Activated T-helper 1 cell treated with anti-CD3 and anti-CD28 coated beads, Interleukin-12 subunit alpha, Interleukin-12 subunit beta, Interleukin-2, Interleukin-4 antibody, amounts not matched to agents 30 ng/mL and 10 ng/mL and 1 ng/mL, durations not matched to agents 14 hours and 24 hours and 36 hours (primary cell): ENCODE data around the gene NPIPA1. TPM values are rescaled to one million over a fixed set of nuclear protein-coding genes. Genes with fewer than 3 reads are reported as not detected.
"Not testable (repeated sequence)": the region's sequence is repeated elsewhere in the genome, so short reads cannot be mapped to it uniquely, and the experiment has no call there.

Experiments used
- DNase-seq: peaks from one replicate; pipeline ENCODE4 v3.0.0; 2021; ENCODE audit warnings: low spot score
- H3K27ac Mint-ChIP-seq: one replicate; pipeline ENCODE4 v1.8.0; 2021; ENCODE audit warnings: mild to moderate bottlenecking, mixed read lengths
- H3K27me3 Mint-ChIP-seq: one replicate; pipeline ENCODE4 v1.8.0; 2022; ENCODE audit warnings: mild to moderate bottlenecking, moderate library complexity, mixed read lengths; ENCODE audit not compliant: insufficient read depth
- H3K36me3 Mint-ChIP-seq: one replicate; pipeline ENCODE4 v1.8.0; 2021; ENCODE audit warnings: low read depth, mixed read lengths
- H3K4me1 Mint-ChIP-seq: one replicate; pipeline ENCODE4 v1.8.0; 2021; ENCODE audit warnings: low read depth, mixed read lengths
- H3K4me3 Mint-ChIP-seq: one replicate; pipeline ENCODE4 v1.8.0; 2021; ENCODE audit warnings: mild to moderate bottlenecking, moderate library complexity, mixed read lengths
- H3K9me3 Mint-ChIP-seq: one replicate; pipeline ENCODE4 v1.8.0; 2021; ENCODE audit warnings: mixed read lengths
- intact Hi-C: fragments of 100-400 bp; cut with micrococcal nuclease; formaldehyde crosslinking; loops from one replicate; pipeline ENCODE4 v1.15.1; 2024
- total RNA-seq: library from RNA; stranded (reverse); gene quantifications from 2 replicates; pipeline ENCODE4 v1.2.3, GENCODE V29; 2022

Gene NPIPA1
- total RNA-seq, 1 donor from 2014 or later, result 105 TPM

GRCh38 chr16:14955546-14956231, 18.4 kb downstream of the NPIPA1 start:
- Mint-ChIP-seq H3K4me3 (no peak overlapping the region), H3K36me3 (no peaks in the 10 kb centered on the region), H3K27ac (no peak overlapping the region), H3K9me3 (no peaks in the 10 kb centered on the region), H3K27me3 (peaks cover 8% of the 10 kb centered on the region), H3K4me1 (no peaks in the 10 kb centered on the region)
- intact Hi-C loops, result no loop called here
- DNase-seq, result no peak

GRCh38 chr16:14957576-14958322, 20.5 kb downstream of the NPIPA1 start:
- intact Hi-C loops, result no loop called here
- no peak overlapping the region for H3K4me3 Mint-ChIP-seq
- H3K4me1 Mint-ChIP-seq, result no peaks in the 10 kb centered on the region

GRCh38 chr16:14958323-14958600, 21.0 kb downstream of the NPIPA1 start:
- DNase-seq, result no peak

More at GRCh38 chr16:14957576-14958322, 20.5 kb downstream of the NPIPA1 start:
- Mint-ChIP-seq H3K36me3 (no peaks in the 10 kb centered on the region), H3K9me3 (no peaks in the 10 kb centered on the region), H3K27me3 (peaks cover 9% of the 10 kb centered on the region), H3K27ac (no peak overlapping the region)
- no peak for DNase-seq

GRCh38 chr16:14958970-14959369, 21.7 kb downstream of the NPIPA1 start:
- H3K27ac Mint-ChIP-seq, result no peak overlapping the region
- no peaks in the 10 kb centered on the region for H3K9me3 Mint-ChIP-seq
- DNase-seq, result no peak
- no peak overlapping the region for H3K4me3 Mint-ChIP-seq
- H3K27me3 Mint-ChIP-seq, result peaks cover 14% of the 10 kb centered on the region
- H3K4me1 Mint-ChIP-seq, result no peaks in the 10 kb centered on the region
- no peaks in the 10 kb centered on the region for H3K36me3 Mint-ChIP-seq
- intact Hi-C loops, result no loop called here

More at GRCh38 chr16:14958323-14958600, 21.0 kb downstream of the NPIPA1 start:
- no peaks in the 10 kb centered on the region for H3K36me3 Mint-ChIP-seq
- H3K4me3 Mint-ChIP-seq, result no peak overlapping the region
- no peak overlapping the region for H3K27ac Mint-ChIP-seq
- H3K9me3 Mint-ChIP-seq, result no peaks in the 10 kb centered on the region
- H3K4me1 Mint-ChIP-seq, result no peaks in the 10 kb centered on the region
- intact Hi-C loops, result no loop called here
- H3K27me3 Mint-ChIP-seq, result peaks cover 12% of the 10 kb centered on the region

GRCh38 chr16:14961405-14962186, 24.4 kb downstream of the NPIPA1 start:
- H3K4me1 Mint-ChIP-seq, result no peaks in the 10 kb centered on the region
- H3K27me3 Mint-ChIP-seq, result peaks cover 14% of the 10 kb centered on the region
- no peaks in the 10 kb centered on the region for H3K36me3 Mint-ChIP-seq
- no peak overlapping the region for H3K4me3 Mint-ChIP-seq
- H3K27ac Mint-ChIP-seq, result no peak overlapping the region
- intact Hi-C loops, result no loop called here
- H3K9me3 Mint-ChIP-seq, result no peaks in the 10 kb centered on the region
- DNase-seq, result no peak

GRCh38 chr16:14963281-14964173, 26.3 kb downstream of the NPIPA1 start:
- Mint-ChIP-seq H3K36me3 (no peaks in the 10 kb centered on the region), H3K4me1 (no peaks in the 10 kb centered on the region), H3K27ac (no peak overlapping the region), H3K4me3 (no peak overlapping the region), H3K9me3 (no peaks in the 10 kb centered on the region), H3K27me3 (peaks cover 10% of the 10 kb centered on the region)
- intact Hi-C loops, result no loop called here
- no peak for DNase-seq

- H3K4me3 Mint-ChIP-seq, result no peak overlapping the region
- intact Hi-C loops, result no loop called here
- peaks cover 6% of the 10 kb centered on the region for H3K27me3 Mint-ChIP-seq
- H3K27ac Mint-ChIP-seq, result no peak overlapping the region
- H3K36me3 Mint-ChIP-seq, result no peaks in the 10 kb centered on the region
- no peak for DNase-seq
- H3K4me1 Mint-ChIP-seq, result no peaks in the 10 kb centered on the region
- H3K9me3 Mint-ChIP-seq, result no peaks in the 10 kb centered on the region
Measured at GRCh38 chr16:14965328-14965727, 28.1 kb downstream of the NPIPA1 start.

GRCh38 chr16:14969795-14970194, 32.6 kb downstream of the NPIPA1 start:
- intact Hi-C loops, H3K36me3 Mint-ChIP-seq, H3K4me1 Mint-ChIP-seq, H3K27ac Mint-ChIP-seq, DNase-seq, H3K27me3 Mint-ChIP-seq, H3K9me3 Mint-ChIP-seq, H3K4me3 Mint-ChIP-seq: not testable (repeated sequence)

- H3K27ac Mint-ChIP-seq, DNase-seq, intact Hi-C loops, H3K9me3 Mint-ChIP-seq, H3K4me3 Mint-ChIP-seq, H3K36me3 Mint-ChIP-seq, H3K27me3 Mint-ChIP-seq: not testable (repeated sequence)
- peaks cover 10% of the 10 kb centered on the region for H3K4me1 Mint-ChIP-seq
Measured at GRCh38 chr16:14971621-14972228, 34.5 kb downstream of the NPIPA1 start.

- not testable (repeated sequence) for H3K36me3 Mint-ChIP-seq
Measured at GRCh38 chr16:14973785-14974322, 36.6 kb downstream of the NPIPA1 start.

GRCh38 chr16:14974331-14974655, 37.0 kb downstream of the NPIPA1 start:
- H3K36me3 Mint-ChIP-seq, H3K9me3 Mint-ChIP-seq, H3K27me3 Mint-ChIP-seq, DNase-seq: not testable (repeated sequence)
- intact Hi-C loops, result loop anchor here (2.0 kb wide), 1 partner anchor 83 kb away; the partner anchor contains the start of gene NTAN1
- peaks cover 13% of the 10 kb centered on the region for H3K4me1 Mint-ChIP-seq
- H3K27ac Mint-ChIP-seq, result peak overlapping the region; percentile 74
- peak overlapping the region; percentile 85 for H3K4me3 Mint-ChIP-seq

More at GRCh38 chr16:14973785-14974322, 36.6 kb downstream of the NPIPA1 start:
- H3K4me1 Mint-ChIP-seq, result peaks cover 13% of the 10 kb centered on the region
- not testable (repeated sequence) for H3K27ac Mint-ChIP-seq, DNase-seq, H3K9me3 Mint-ChIP-seq, H3K27me3 Mint-ChIP-seq
- H3K4me3 Mint-ChIP-seq, result peak overlapping the region; percentile 39
- intact Hi-C loops, result loop anchor here (2.0 kb wide), 1 partner anchor 83 kb away; the partner anchor contains the start of gene NTAN1
